ENCODE results near the gene TBC1D1. TPM values are rescaled to one million over a fixed set of nuclear protein-coding genes. Genes with fewer than 3 reads are reported as not detected.

TBC1D1 gene
- polyA plus RNA-seq, 2 donors: 10.4 to 15.3 TPM

- Histone ChIP-seq H3K9me3 (ENCODE audit: control insufficient read depth in 2 of 2, insufficient read depth in 1 of 2, low read depth in 1 of 2, low read length in 1 of 2) (no peaks in the 10 kb centered on the region), H3K4me3 (ENCODE audit: low read depth in 1 of 2, low read length in 2 of 2) (no peak overlapping the region), H3K4me1 (ENCODE audit: control insufficient read depth in 2 of 2, insufficient read depth in 2 of 2, low read length in 1 of 2) (peaks cover 0 to 2% of the 10 kb centered on the region in 2 donors), H3K36me3 (ENCODE audit: control insufficient read depth in 2 of 2, insufficient read depth in 2 of 2, low read length in 1 of 2) (peaks cover 3% of the 10 kb centered on the region in 2 donors), H3K27me3 (ENCODE audit: control insufficient read depth in 1 of 2, insufficient read depth in 2 of 2, low read length in 2 of 2) (no peaks in the 10 kb centered on the region), H3K27ac (ENCODE audit: low read depth in 2 of 2, low read length in 1 of 2) (no peak overlapping the region)
- WGBS, 2 donors: 91 to 96% methylated on average over 4 of the region's 4 CpGs
Measured at GRCh38 chr4:38106311-38106710, 215.4 kb downstream of the TBC1D1 start.

- H3K36me3 ChIP-seq (ENCODE audit: control insufficient read depth in 2 of 2, insufficient read depth in 2 of 2, low read length in 1 of 2): peaks cover 3% of the 10 kb centered on the region in 2 donors
- 84 to 89% methylated on average over 10 of the region's 10 CpGs for WGBS, 2 donors
- no peaks in the 10 kb centered on the region for H3K9me3 ChIP-seq (ENCODE audit: control insufficient read depth in 2 of 2, insufficient read depth in 1 of 2, low read depth in 1 of 2, low read length in 1 of 2)
- H3K4me1 ChIP-seq (ENCODE audit: control insufficient read depth in 2 of 2, insufficient read depth in 2 of 2, low read length in 1 of 2): peaks cover 0 to 2% of the 10 kb centered on the region in 2 donors
- H3K27ac ChIP-seq (ENCODE audit: low read depth in 2 of 2, low read length in 1 of 2): no peak overlapping the region
- H3K27me3 ChIP-seq (ENCODE audit: control insufficient read depth in 1 of 2, insufficient read depth in 2 of 2, low read length in 2 of 2): no peaks in the 10 kb centered on the region
- no peak overlapping the region for H3K4me3 ChIP-seq (ENCODE audit: low read depth in 1 of 2, low read length in 2 of 2)
Measured at GRCh38 chr4:38106886-38107514, 216.1 kb downstream of the TBC1D1 start.

GRCh38 chr4:38107818-38108217, 216.9 kb downstream of the TBC1D1 start:
- WGBS, 2 donors: 86 to 97% methylated on average over 2 of the region's 2 CpGs
- H3K27ac ChIP-seq (ENCODE audit: low read depth in 2 of 2, low read length in 1 of 2): no peak overlapping the region
- no peaks in the 10 kb centered on the region for H3K27me3 ChIP-seq (ENCODE audit: control insufficient read depth in 1 of 2, insufficient read depth in 2 of 2, low read length in 2 of 2)
- H3K36me3 ChIP-seq (ENCODE audit: control insufficient read depth in 2 of 2, insufficient read depth in 2 of 2, low read length in 1 of 2): peaks cover 3% of the 10 kb centered on the region in 2 donors
- no peaks in the 10 kb centered on the region for H3K9me3 ChIP-seq (ENCODE audit: control insufficient read depth in 2 of 2, insufficient read depth in 1 of 2, low read depth in 1 of 2, low read length in 1 of 2)
- H3K4me3 ChIP-seq (ENCODE audit: low read depth in 1 of 2, low read length in 2 of 2): no peak overlapping the region
- peaks cover 0 to 2% of the 10 kb centered on the region in 2 donors for H3K4me1 ChIP-seq (ENCODE audit: control insufficient read depth in 2 of 2, insufficient read depth in 2 of 2, low read length in 1 of 2)

GRCh38 chr4:38109370-38109769, 218.5 kb downstream of the TBC1D1 start:
- Histone ChIP-seq H3K9me3 (ENCODE audit: control insufficient read depth in 2 of 2, insufficient read depth in 1 of 2, low read depth in 1 of 2, low read length in 1 of 2) (no peaks in the 10 kb centered on the region), H3K4me3 (ENCODE audit: low read depth in 1 of 2, low read length in 2 of 2) (no peak overlapping the region), H3K27ac (ENCODE audit: low read depth in 2 of 2, low read length in 1 of 2) (no peak overlapping the region), H3K36me3 (ENCODE audit: control insufficient read depth in 2 of 2, insufficient read depth in 2 of 2, low read length in 1 of 2) (peaks cover 0 to 3% of the 10 kb centered on the region in 2 donors), H3K4me1 (ENCODE audit: control insufficient read depth in 2 of 2, insufficient read depth in 2 of 2, low read length in 1 of 2) (peaks cover 0 to 2% of the 10 kb centered on the region in 2 donors), H3K27me3 (ENCODE audit: control insufficient read depth in 1 of 2, insufficient read depth in 2 of 2, low read length in 2 of 2) (no peaks in the 10 kb centered on the region)
- 67 to 74% methylated on average over 3 of the region's 3 CpGs for WGBS, 2 donors

GRCh38 chr4:38109896-38110295, 219.0 kb downstream of the TBC1D1 start:
- Histone ChIP-seq H3K4me1 (ENCODE audit: control insufficient read depth in 2 of 2, insufficient read depth in 2 of 2, low read length in 1 of 2) (peaks cover 0 to 2% of the 10 kb centered on the region in 2 donors), H3K36me3 (ENCODE audit: control insufficient read depth in 2 of 2, insufficient read depth in 2 of 2, low read length in 1 of 2) (peaks cover 0 to 3% of the 10 kb centered on the region in 2 donors), H3K4me3 (ENCODE audit: low read depth in 1 of 2, low read length in 2 of 2) (no peak overlapping the region), H3K27ac (ENCODE audit: low read depth in 2 of 2, low read length in 1 of 2) (no peak overlapping the region), H3K27me3 (ENCODE audit: control insufficient read depth in 1 of 2, insufficient read depth in 2 of 2, low read length in 2 of 2) (no peaks in the 10 kb centered on the region), H3K9me3 (ENCODE audit: control insufficient read depth in 2 of 2, insufficient read depth in 1 of 2, low read depth in 1 of 2, low read length in 1 of 2) (no peaks in the 10 kb centered on the region)
- WGBS, 2 donors: 58 to 69% methylated on average over 6 of the region's 6 CpGs

GRCh38 chr4:38111024-38111423, 220.1 kb downstream of the TBC1D1 start:
- WGBS, 2 donors: 92 to 93% methylated on average over 7 of the region's 7 CpGs

GRCh38 chr4:38111717-38112116, 220.8 kb downstream of the TBC1D1 start:
- Histone ChIP-seq H3K4me1 (ENCODE audit: control insufficient read depth in 2 of 2, insufficient read depth in 2 of 2, low read length in 1 of 2) (peaks cover 0 to 2% of the 10 kb centered on the region in 2 donors), H3K9me3 (ENCODE audit: control insufficient read depth in 2 of 2, insufficient read depth in 1 of 2, low read depth in 1 of 2, low read length in 1 of 2) (no peaks in the 10 kb centered on the region), H3K4me3 (ENCODE audit: low read depth in 1 of 2, low read length in 2 of 2) (no peak overlapping the region), H3K27me3 (ENCODE audit: control insufficient read depth in 1 of 2, insufficient read depth in 2 of 2, low read length in 2 of 2) (no peaks in the 10 kb centered on the region), H3K36me3 (ENCODE audit: control insufficient read depth in 2 of 2, insufficient read depth in 2 of 2, low read length in 1 of 2) (no peaks in the 10 kb centered on the region), H3K27ac (ENCODE audit: low read depth in 2 of 2, low read length in 1 of 2) (no peak overlapping the region)
- WGBS, 2 donors: 80 to 81% methylated on average over 4 of the region's 4 CpGs

More at GRCh38 chr4:38111024-38111423, 220.1 kb downstream of the TBC1D1 start:
- Histone ChIP-seq H3K36me3 (ENCODE audit: control insufficient read depth in 2 of 2, insufficient read depth in 2 of 2, low read length in 1 of 2) (peaks cover 0 to 1% of the 10 kb centered on the region in 2 donors), H3K4me3 (ENCODE audit: low read depth in 1 of 2, low read length in 2 of 2) (no peak overlapping the region), H3K27ac (ENCODE audit: low read depth in 2 of 2, low read length in 1 of 2) (no peak overlapping the region), H3K27me3 (ENCODE audit: control insufficient read depth in 1 of 2, insufficient read depth in 2 of 2, low read length in 2 of 2) (no peaks in the 10 kb centered on the region), H3K4me1 (ENCODE audit: control insufficient read depth in 2 of 2, insufficient read depth in 2 of 2, low read length in 1 of 2) (peaks cover 0 to 2% of the 10 kb centered on the region in 2 donors), H3K9me3 (ENCODE audit: control insufficient read depth in 2 of 2, insufficient read depth in 1 of 2, low read depth in 1 of 2, low read length in 1 of 2) (no peaks in the 10 kb centered on the region)

- H3K4me3 ChIP-seq (ENCODE audit: low read depth in 1 of 2, low read length in 2 of 2): no peak overlapping the region
- no peak overlapping the region for H3K27ac ChIP-seq (ENCODE audit: low read depth in 2 of 2, low read length in 1 of 2)
- no peaks in the 10 kb centered on the region for H3K9me3 ChIP-seq (ENCODE audit: control insufficient read depth in 2 of 2, insufficient read depth in 1 of 2, low read depth in 1 of 2, low read length in 1 of 2)
- H3K27me3 ChIP-seq (ENCODE audit: control insufficient read depth in 1 of 2, insufficient read depth in 2 of 2, low read length in 2 of 2): no peaks in the 10 kb centered on the region
- H3K4me1 ChIP-seq (ENCODE audit: control insufficient read depth in 2 of 2, insufficient read depth in 2 of 2, low read length in 1 of 2): no peaks in the 10 kb centered on the region
- H3K36me3 ChIP-seq (ENCODE audit: control insufficient read depth in 2 of 2, insufficient read depth in 2 of 2, low read length in 1 of 2): no peaks in the 10 kb centered on the region
- 87 to 90% methylated on average over 4 of the region's 4 CpGs for WGBS, 2 donors
Measured at GRCh38 chr4:38113132-38113531, 222.2 kb downstream of the TBC1D1 start.

- no peaks in the 10 kb centered on the region for H3K4me1 ChIP-seq (ENCODE audit: control insufficient read depth in 2 of 2, insufficient read depth in 2 of 2, low read length in 1 of 2)
- 96 to 97% methylated on average over 2 of the region's 2 CpGs for WGBS, 2 donors
- no peak overlapping the region for H3K27ac ChIP-seq (ENCODE audit: low read depth in 2 of 2, low read length in 1 of 2)
Measured at GRCh38 chr4:38113551-38113950, 222.7 kb downstream of the TBC1D1 start.

More at GRCh38 chr4:38113551-38113950, 222.7 kb downstream of the TBC1D1 start:
- H3K27me3 ChIP-seq (ENCODE audit: control insufficient read depth in 1 of 2, insufficient read depth in 2 of 2, low read length in 2 of 2): no peaks in the 10 kb centered on the region
- H3K9me3 ChIP-seq (ENCODE audit: control insufficient read depth in 2 of 2, insufficient read depth in 1 of 2, low read depth in 1 of 2, low read length in 1 of 2): no peaks in the 10 kb centered on the region
- H3K4me3 ChIP-seq (ENCODE audit: low read depth in 1 of 2, low read length in 2 of 2): no peak overlapping the region
- H3K36me3 ChIP-seq (ENCODE audit: control insufficient read depth in 2 of 2, insufficient read depth in 2 of 2, low read length in 1 of 2): no peaks in the 10 kb centered on the region
